HFFc6 (cell line): Measurements from ENCODE around the gene FOXK1. TPM values are rescaled to one million over a fixed set of nuclear protein-coding genes. Genes with fewer than 3 reads are reported as not detected.
A peak's percentile ranks its signal among the peaks of the same experiment; 100 is the strongest.

Experiments
- DNase-seq: peaks from one replicate; pipeline ENCODE4 v3.0.0-alpha.2; 2018
- H3K27ac Mint-ChIP-seq: 2 replicates; pipeline ENCODE4 v1.8.0; 2020; ENCODE audit warnings: mild to moderate bottlenecking, mixed read lengths
- H3K27me3 Mint-ChIP-seq: 2 replicates; pipeline ENCODE4 v1.8.0; 2021; ENCODE audit warnings: mild to moderate bottlenecking, moderate library complexity, mixed read lengths; ENCODE audit not compliant: insufficient read depth
- H3K36me3 Mint-ChIP-seq: 2 replicates; pipeline ENCODE4 v1.8.0; 2021; ENCODE audit warnings: low read depth, mixed read lengths
- H3K4me1 Mint-ChIP-seq: 2 replicates; pipeline ENCODE4 v1.8.0; 2020; ENCODE audit warnings: low read depth, mixed read lengths
- H3K4me3 Mint-ChIP-seq: 2 replicates; pipeline ENCODE4 v1.8.0; 2020; ENCODE audit warnings: mild to moderate bottlenecking, moderate library complexity, mixed read lengths
- H3K9me3 Mint-ChIP-seq: 2 replicates; pipeline ENCODE4 v1.8.0; 2020; ENCODE audit warnings: mild to moderate bottlenecking, mixed read lengths
- CTCF ChIP-seq: fragments of 200-600 bp; sonication (generic); IDR thresholded peaks from 2 replicates; pipeline ENCODE4 v1.5.0; 2021; ENCODE audit warnings: antibody characterized with exemption, mild to moderate bottlenecking
- total RNA-seq, 6 experiments: library from RNA; stranded (reverse); fragmentation: NEBNext Ultra II Directional; extraction: Animal tissue kit (Norgen Biotek cat#: 25700); gene quantifications; 2 replicates in 1 of 6; 3 replicates in 5 of 6; pipeline ENCODE4 v1.2.3, GENCODE V29; 2021

FOXK1 gene
- total RNA-seq, 6 experiments from 2014 or later, result 33.8 to 39.4 (median 36.2) TPM

- peaks cover 2% of the 10 kb centered on the region; the same call in 1 of the 2 replicates for H3K27me3 Mint-ChIP-seq
- no peak overlapping the region for H3K4me3 Mint-ChIP-seq
- no peak for TF ChIP-seq CTCF
- DNase-seq, result no peak
- no peaks in the 10 kb centered on the region for H3K9me3 Mint-ChIP-seq
- H3K27ac Mint-ChIP-seq, result no peak overlapping the region
- 0 out of 2 replicates have a peak, but pooled peaks cover 4% of the 10 kb centered on the region for H3K36me3 Mint-ChIP-seq
- H3K4me1 Mint-ChIP-seq, result peaks cover 34% of the 10 kb centered on the region
Observed at GRCh38 chr7:4703532-4703931, 21.4 kb downstream of the FOXK1 start.

- Mint-ChIP-seq H3K27me3 (peaks cover 4% of the 10 kb centered on the region; the same call in 1 of the 2 replicates), H3K27ac (peak overlapping the region; percentile 16; the same call in 1 of the 2 replicates), H3K9me3 (no peaks in the 10 kb centered on the region), H3K36me3 (peaks cover 14% of the 10 kb centered on the region), H3K4me3 (no peak overlapping the region), H3K4me1 (peaks cover 26% of the 10 kb centered on the region)
- DNase-seq, result no peak
- TF ChIP-seq CTCF, result no peak
Observed at GRCh38 chr7:4706384-4707216, 24.5 kb downstream of the FOXK1 start.

- TF ChIP-seq CTCF, result no peak
- Mint-ChIP-seq H3K27me3 (peaks cover 4% of the 10 kb centered on the region; the same call in 1 of the 2 replicates), H3K9me3 (no peaks in the 10 kb centered on the region), H3K4me3 (no peak overlapping the region), H3K4me1 (peaks cover 33% of the 10 kb centered on the region), H3K27ac (no peak overlapping the region), H3K36me3 (peaks cover 16% of the 10 kb centered on the region)
- DNase-seq, result no peak
Observed at GRCh38 chr7:4707217-4707741, 25.2 kb downstream of the FOXK1 start.

GRCh38 chr7:4707980-4708411, 25.9 kb downstream of the FOXK1 start:
- peaks cover 4% of the 10 kb centered on the region; the same call in 1 of the 2 replicates for H3K27me3 Mint-ChIP-seq
- DNase-seq, result no peak
- peaks cover 40% of the 10 kb centered on the region for H3K4me1 Mint-ChIP-seq
- no peaks in the 10 kb centered on the region for H3K9me3 Mint-ChIP-seq
- H3K4me3 Mint-ChIP-seq, result no peak overlapping the region
- H3K36me3 Mint-ChIP-seq, result peaks cover 16% of the 10 kb centered on the region
- TF ChIP-seq CTCF, result no peak
- no peak overlapping the region for H3K27ac Mint-ChIP-seq

DNA sequence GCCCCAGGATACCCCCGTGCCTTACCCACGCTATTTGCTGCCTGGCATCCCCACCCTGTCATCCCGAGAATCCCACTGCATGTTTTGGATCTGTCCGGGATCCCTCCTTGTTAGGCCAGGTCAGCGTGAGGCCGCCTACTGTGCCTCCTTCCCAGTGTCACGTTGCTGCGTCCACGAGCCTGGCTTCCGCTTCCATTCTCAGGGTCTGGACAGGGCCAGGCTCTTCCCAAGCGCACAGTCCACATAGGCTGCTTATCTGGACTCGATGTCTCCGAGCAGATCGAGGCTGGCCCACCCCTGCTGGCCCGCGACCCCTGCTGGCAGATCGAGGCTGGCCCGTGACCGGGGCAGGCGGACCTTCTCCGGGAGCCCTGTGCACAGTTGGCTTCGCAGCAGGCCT, 27.1 kb downstream of the FOXK1 start:
- DNase-seq, result no peak
- Mint-ChIP-seq H3K4me1 (peaks cover 48% of the 10 kb centered on the region), H3K27ac (no peak overlapping the region), H3K27me3 (peaks cover 4% of the 10 kb centered on the region; the same call in 1 of the 2 replicates), H3K36me3 (peaks cover 16% of the 10 kb centered on the region), H3K4me3 (no peak overlapping the region), H3K9me3 (no peaks in the 10 kb centered on the region)
- TF ChIP-seq CTCF, result no peak
